ENCODE measurements around the gene OR52K2.
"Not testable (repeated sequence)": the region's sequence is repeated elsewhere in the genome, so short reads cannot be mapped to it uniquely, and the experiment has no call there.

Gene OR52K2

GRCh38 chr11:4448995-4449394 is at the start of gene OR52K2:
OR52K2 (plus strand) TSS chr11:4449295; CDS start chr11:4449340, 45 bp downstream.
- DNase-seq (ENCODE audit: low spot score): no peak

GRCh38 chr11:4406206-4406605 is 42.9 kb upstream of the OR52K2 start:
- DNase-seq (ENCODE audit: low spot score): not testable (repeated sequence)

GRCh38 chr11:4416306-4416705 is 32.8 kb upstream of the OR52K2 start:
- no peak for DNase-seq (ENCODE audit: low spot score)

- no peak for DNase-seq (ENCODE audit: low spot score)
Observed at GRCh38 chr11:4416816-4417215, 32.3 kb upstream of the OR52K2 start.

GRCh38 chr11:4418403-4418802 is 30.7 kb upstream of the OR52K2 start:
- no peak for DNase-seq (ENCODE audit: low spot score)

- DNase-seq (ENCODE audit: low spot score): no peak
Observed at GRCh38 chr11:4430051-4430450, 19.0 kb upstream of the OR52K2 start.

GRCh38 chr11:4433856-4434255 is 15.2 kb upstream of the OR52K2 start:
- no peak for DNase-seq (ENCODE audit: low spot score)

GRCh38 chr11:4436411-4436810 is 12.7 kb upstream of the OR52K2 start:
- DNase-seq (ENCODE audit: low spot score): no peak

- no peak for DNase-seq (ENCODE audit: low spot score)
Observed at GRCh38 chr11:4441515-4441914, 7.6 kb upstream of the OR52K2 start.

GRCh38 chr11:4443232-4443891 is 5.7 kb upstream of the OR52K2 start:
- DNase-seq (ENCODE audit: low spot score): no peak

- DNase-seq (ENCODE audit: low spot score): no peak
Observed at GRCh38 chr11:4453118-4453517, 4.0 kb downstream of the OR52K2 start.

GRCh38 chr11:4454021-4454420 is 4.9 kb downstream of the OR52K2 start:
- DNase-seq (ENCODE audit: low spot score): no peak

GRCh38 chr11:4455419-4455818 is 6.3 kb downstream of the OR52K2 start:
- peak; percentile 4 for DNase-seq (ENCODE audit: low spot score)

- DNase-seq (ENCODE audit: low spot score): no peak
Observed at GRCh38 chr11:4459500-4459899, 10.4 kb downstream of the OR52K2 start.

- no peak for DNase-seq (ENCODE audit: low spot score)
Observed at GRCh38 chr11:4460151-4460550, 11.1 kb downstream of the OR52K2 start.

- no peak for DNase-seq (ENCODE audit: low spot score)
Observed at GRCh38 chr11:4464216-4465159, 15.4 kb downstream of the OR52K2 start.

- no peak for DNase-seq (ENCODE audit: low spot score)
Observed at GRCh38 chr11:4465407-4465806, 16.3 kb downstream of the OR52K2 start.

GRCh38 chr11:4466131-4466870 is 17.2 kb downstream of the OR52K2 start:
- DNase-seq (ENCODE audit: low spot score): no peak

GRCh38 chr11:4466871-4467442 is 17.9 kb downstream of the OR52K2 start:
- no peak for DNase-seq (ENCODE audit: low spot score)

GRCh38 chr11:4467811-4468606 is 18.9 kb downstream of the OR52K2 start:
- DNase-seq (ENCODE audit: low spot score): no peak

GRCh38 chr11:4479644-4480043 is 30.5 kb downstream of the OR52K2 start:
- DNase-seq (ENCODE audit: low spot score): no peak
